ENCODE data around the gene SRSF5. TPM values are rescaled to one million over a fixed set of nuclear protein-coding genes. Genes with fewer than 3 reads are reported as not detected.

Gene SRSF5
- total RNA-seq, 6 experiments from 2014 or later = 162 to 221 (median 185) TPM

- Mint-ChIP-seq H3K4me3 (no peak overlapping the region), H3K36me3 (ENCODE audit: low read depth) (no peaks in the 10 kb centered on the region), H3K9me3 (no peaks in the 10 kb centered on the region), H3K27me3 (ENCODE audit: insufficient read depth) (peaks cover 13% of the 10 kb centered on the region; the same call in 1 of the 2 replicates), H3K4me1 (ENCODE audit: low read depth) (no peaks in the 10 kb centered on the region), H3K27ac (no peak overlapping the region)
- TF ChIP-seq CTCF (IDR thresholded peaks at IDR 0.05) = no peak
- DNase-seq = no peak
Observed at GRCh38 chr14:69816216-69816615, 49.3 kb downstream of the SRSF5 start.

DNA sequence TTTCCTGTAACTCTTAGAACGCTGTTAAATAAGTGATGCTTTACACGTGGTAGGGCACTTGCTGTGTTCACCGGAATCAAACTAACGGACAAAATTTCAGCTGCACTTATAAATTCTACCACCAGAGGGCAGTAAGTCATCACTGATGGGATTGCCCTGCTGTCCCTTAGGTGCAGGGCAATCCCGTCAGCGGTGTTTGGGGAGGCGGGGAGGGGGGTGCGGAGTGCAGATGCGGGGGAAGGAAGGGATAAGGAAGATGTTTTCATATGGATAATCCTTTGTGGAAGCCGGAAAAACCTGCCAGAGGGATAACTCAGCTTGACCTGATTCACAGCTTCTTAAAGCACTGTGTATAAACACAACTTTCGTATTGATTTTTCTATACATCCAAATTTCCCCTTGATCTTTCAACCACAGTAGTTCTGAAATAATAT, 51.8 kb downstream of the SRSF5 start:
- H3K27me3 Mint-ChIP-seq (ENCODE audit: insufficient read depth) = peaks cover 10% of the 10 kb centered on the region
- TF ChIP-seq CTCF (IDR thresholded peaks at IDR 0.05) = peak; percentile 97
- H3K4me1 Mint-ChIP-seq (ENCODE audit: low read depth) = no peaks in the 10 kb centered on the region
- DNase-seq = peak; percentile 55
- H3K9me3 Mint-ChIP-seq = no peaks in the 10 kb centered on the region
- H3K27ac Mint-ChIP-seq = no peak overlapping the region
- H3K36me3 Mint-ChIP-seq (ENCODE audit: low read depth) = no peaks in the 10 kb centered on the region
- H3K4me3 Mint-ChIP-seq = no peak overlapping the region

- no peak for DNase-seq
- Mint-ChIP-seq H3K36me3 (ENCODE audit: low read depth) (no peaks in the 10 kb centered on the region), H3K4me1 (ENCODE audit: low read depth) (no peaks in the 10 kb centered on the region), H3K27me3 (ENCODE audit: insufficient read depth) (peaks cover 10% of the 10 kb centered on the region), H3K27ac (no peak overlapping the region), H3K9me3 (no peaks in the 10 kb centered on the region), H3K4me3 (no peak overlapping the region)
- no peak for TF ChIP-seq CTCF (IDR thresholded peaks at IDR 0.05)
Observed at GRCh38 chr14:69819607-69820006, 52.7 kb downstream of the SRSF5 start.

DNA sequence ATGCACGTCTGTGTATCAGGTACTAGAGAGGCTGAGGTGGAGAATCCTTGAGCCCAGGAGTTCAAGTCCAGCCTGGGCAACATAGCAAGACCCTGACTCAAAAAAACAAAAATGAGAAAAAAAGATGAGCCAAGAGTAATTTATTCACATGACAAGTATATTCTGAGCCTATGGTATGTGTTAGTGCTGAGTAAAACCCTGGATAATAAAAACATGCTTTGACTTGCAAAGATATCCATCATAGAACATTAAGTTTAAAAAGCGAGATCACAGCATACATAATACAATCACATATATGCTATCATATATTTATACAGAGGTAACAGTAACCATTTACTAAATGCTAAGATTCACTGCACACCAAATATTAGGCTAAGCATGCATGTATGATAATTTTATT, 54.0 kb downstream of the SRSF5 start:
- no peaks in the 10 kb centered on the region for H3K4me1 Mint-ChIP-seq (ENCODE audit: low read depth)
- H3K9me3 Mint-ChIP-seq = no peaks in the 10 kb centered on the region
- H3K4me3 Mint-ChIP-seq = no peak overlapping the region
- no peak overlapping the region for H3K27ac Mint-ChIP-seq
- H3K36me3 Mint-ChIP-seq (ENCODE audit: low read depth) = no peaks in the 10 kb centered on the region
- TF ChIP-seq CTCF (IDR thresholded peaks at IDR 0.05) = no peak
- no peak for DNase-seq
- H3K27me3 Mint-ChIP-seq (ENCODE audit: insufficient read depth) = peaks cover 12% of the 10 kb centered on the region

Other genes starting within 250 kb of the SRSF5 start
- gene CCDC177, start 192.3 kb upstream of the SRSF5 start, total RNA-seq (2021; fragmentation: NEBNext Ultra II Directional; extraction: Animal tissue kit (Norgen Biotek cat#: 25700)) = not detected
- 10 to 100 TPM; 15.8 to 21.8 (median 17.9) TPM for gene SUSD6, start 155.5 kb upstream of the SRSF5 start, total RNA-seq (2021; fragmentation: NEBNext Ultra II Directional; extraction: Animal tissue kit (Norgen Biotek cat#: 25700))
- not detected for gene SLC10A1, start 30.1 kb downstream of the SRSF5 start, total RNA-seq (2021; fragmentation: NEBNext Ultra II Directional; extraction: Animal tissue kit (Norgen Biotek cat#: 25700))
- not detected for gene SMOC1, start 112.3 kb downstream of the SRSF5 start, total RNA-seq (2021; fragmentation: NEBNext Ultra II Directional; extraction: Animal tissue kit (Norgen Biotek cat#: 25700))

Measured in HFFc6 (cell line).